H9 (cell line): ENCODE data around the gene BCL11B. TPM values are rescaled to one million over a fixed set of nuclear protein-coding genes. Genes with fewer than 3 reads are reported as not detected.

Experiments
- DNase-seq: peaks from one replicate; pipeline ENCODE4 v3.0.0-alpha.2; 2017
- H2AFZ ChIP-seq: one replicate; pipeline ENCODE4 v1.6.1; 2013; ENCODE audit warnings: mild to moderate bottlenecking, low read length, control low read depth, moderate library complexity
- H2AK5ac ChIP-seq: 2 replicates; pipeline ENCODE4 v1.6.1; 2013; ENCODE audit warnings: low read length, control low read depth, mixed read lengths; ENCODE audit not compliant: insufficient read length
- H2BK120ac ChIP-seq: one replicate; pipeline ENCODE4 v1.6.1; 2013; ENCODE audit warnings: low read depth, mild to moderate bottlenecking, low read length, control low read depth, inconsistent platforms; ENCODE audit not compliant: poor library complexity, severe bottlenecking
- H2BK12ac ChIP-seq: 2 replicates; pipeline ENCODE4 v1.6.1; 2013; ENCODE audit warnings: low read length, control low read depth, mixed read lengths, low read depth; ENCODE audit not compliant: insufficient read length
- H2BK15ac ChIP-seq: 2 replicates; pipeline ENCODE4 v1.6.1; 2013; ENCODE audit warnings: low read depth, low read length, control low read depth
- H2BK20ac ChIP-seq: one replicate; pipeline ENCODE4 v1.6.1; 2013; ENCODE audit warnings: low read depth, mild to moderate bottlenecking, low read length, control low read depth, inconsistent platforms; ENCODE audit not compliant: poor library complexity, severe bottlenecking
- H2BK5ac ChIP-seq: 2 replicates; pipeline ENCODE4 v1.6.1; 2013; ENCODE audit warnings: low read length, control low read depth, mixed read lengths; ENCODE audit not compliant: insufficient read length
- H3K14ac ChIP-seq: 2 replicates; pipeline ENCODE4 v1.6.1; 2013; ENCODE audit warnings: low read length, control low read depth; ENCODE audit not compliant: insufficient read depth
- H3K18ac ChIP-seq: 2 replicates; pipeline ENCODE4 v1.6.1; 2013; ENCODE audit warnings: low read depth, mild to moderate bottlenecking, mixed read lengths, low read length, control low read depth; ENCODE audit not compliant: insufficient read length
- H3K23ac ChIP-seq: 2 replicates; pipeline ENCODE4 v1.6.1; 2013; ENCODE audit warnings: low read length, control low read depth, mixed read lengths, low read depth; ENCODE audit not compliant: insufficient read length
- H3K23me2 ChIP-seq: 2 replicates; pipeline ENCODE4 v1.6.1; 2013; ENCODE audit warnings: low read depth, mild to moderate bottlenecking, mixed read lengths, low read length, control low read depth; ENCODE audit not compliant: insufficient read length, poor library complexity, severe bottlenecking
- H3K27ac ChIP-seq: 2 replicates; pipeline ENCODE4 v1.5.1; 2013; ENCODE audit warnings: low read length, control low read depth, mixed read lengths, low read depth; ENCODE audit not compliant: insufficient read length
- H3K27me3 ChIP-seq: 2 replicates; pipeline ENCODE4 v1.6.1; 2013; ENCODE audit warnings: low read length, control low read depth, inconsistent platforms; ENCODE audit not compliant: insufficient read depth
- H3K4ac ChIP-seq: 2 replicates; pipeline ENCODE4 v1.6.1; 2013; ENCODE audit warnings: low read depth, mild to moderate bottlenecking, control low read depth, inconsistent platforms, low read length, moderate library complexity
- H3K4me1 ChIP-seq: 2 replicates; pipeline ENCODE4 v1.6.1; 2013; ENCODE audit warnings: low read length, control low read depth, inconsistent platforms; ENCODE audit not compliant: insufficient read depth
- H3K4me2 ChIP-seq: 2 replicates; pipeline ENCODE4 v1.6.1; 2013; ENCODE audit warnings: low read length, control low read depth, mixed read lengths; ENCODE audit not compliant: insufficient read length, insufficient read depth
- H3K56ac ChIP-seq: 2 replicates; pipeline ENCODE4 v1.6.1; 2013; ENCODE audit warnings: low read depth, mild to moderate bottlenecking, mixed read lengths, low read length, control low read depth; ENCODE audit not compliant: insufficient read length
- H3K79me1 ChIP-seq: 2 replicates; pipeline ENCODE4 v1.6.1; 2013; ENCODE audit warnings: low read depth, mild to moderate bottlenecking, moderate library complexity, low read length, control low read depth, inconsistent platforms; ENCODE audit not compliant: insufficient read depth, poor library complexity, severe bottlenecking
- H3K79me2 ChIP-seq: 2 replicates; pipeline ENCODE4 v1.6.1; 2013; ENCODE audit warnings: low read length, control low read depth, inconsistent platforms; ENCODE audit not compliant: insufficient read depth
- H3K9ac ChIP-seq: 2 replicates; pipeline ENCODE4 v1.6.1; 2013; ENCODE audit warnings: low read length, control low read depth, mixed read lengths; ENCODE audit not compliant: insufficient read length; ENCODE audit errors: extremely low read depth
- H3K9me3 ChIP-seq: one replicate; pipeline ENCODE4 v1.6.1; 2013; ENCODE audit warnings: low read depth, low read length, inconsistent platforms; ENCODE audit not compliant: control insufficient read depth
- H3T11ph ChIP-seq: one replicate; pipeline ENCODE4 v1.6.1; 2013; ENCODE audit warnings: mild to moderate bottlenecking, low read length, control low read depth, inconsistent platforms
- H4K20me1 ChIP-seq: one replicate; pipeline ENCODE4 v1.6.1; 2013; ENCODE audit not compliant: control insufficient read depth, insufficient read length, insufficient read depth
- H4K5ac ChIP-seq: 2 replicates; pipeline ENCODE4 v1.6.1; 2013; ENCODE audit warnings: low read depth, mild to moderate bottlenecking, mixed read lengths, low read length, control low read depth; ENCODE audit not compliant: insufficient read length
- H4K8ac ChIP-seq: replicated peaks from 2 replicates; pipeline ENCODE4 v1.6.1; 2013; ENCODE audit warnings: low read length, control low read depth, mixed read lengths, low read depth; ENCODE audit not compliant: insufficient read length
- H4K91ac ChIP-seq: 2 replicates; pipeline ENCODE4 v1.6.1; 2013; ENCODE audit warnings: low read depth, mild to moderate bottlenecking, moderate library complexity, mixed read lengths, low read length, control low read depth; ENCODE audit not compliant: insufficient read length
- H3K27ac Mint-ChIP-seq, 3 experiments: 2 replicates in 2 of 3; 3 replicates in 1 of 3; pipeline ENCODE4 v1.8.0; 2020 to 2021; ENCODE audit warnings: mixed read lengths in 3 of 3, mild to moderate bottlenecking in 1 of 3, moderate library complexity in 1 of 3
- H3K27me3 Mint-ChIP-seq: 2 replicates; pipeline ENCODE4 v1.8.0; 2021; ENCODE audit warnings: low read depth, mild to moderate bottlenecking, moderate library complexity, mixed read lengths
- H3K36me3 Mint-ChIP-seq, 3 experiments: 2 replicates in 2 of 3; 3 replicates in 1 of 3; pipeline ENCODE4 v1.8.0; 2020 to 2021; ENCODE audit warnings: low read depth in 3 of 3, mixed read lengths in 3 of 3; ENCODE audit not compliant: insufficient read depth in 1 of 3
- H3K4me1 Mint-ChIP-seq, 2 experiments: 2 replicates each; pipeline ENCODE4 v1.8.0; 2020; ENCODE audit warnings: mixed read lengths in 2 of 2
- H3K4me3 Mint-ChIP-seq, 2 experiments: 2 replicates in 1 of 2; 3 replicates in 1 of 2; pipeline ENCODE4 v1.8.0; 2020 to 2021; ENCODE audit warnings: mild to moderate bottlenecking in 2 of 2, mixed read lengths in 2 of 2, moderate library complexity in 1 of 2
- H3K9me3 Mint-ChIP-seq, 2 experiments: 2 replicates in 1 of 2; 3 replicates in 1 of 2; pipeline ENCODE4 v1.8.0; 2020; ENCODE audit warnings: mild to moderate bottlenecking in 2 of 2, mixed read lengths in 2 of 2, moderate library complexity in 1 of 2
- WGBS: extraction: QIAGEN DNeasy Blood & Tissue Kit; methylation state at CpG from one replicate; pipeline ENCODE4 v1.1.7; 2013; ENCODE audit warnings: missing lambda C conversion rate, low lambda C conversion rate, mixed read lengths; ENCODE audit not compliant: insufficient read length; ENCODE audit errors: extremely low coverage; 5-methylcytosine and 5-hydroxymethylcytosine counted together
- total RNA-seq: library from RNA; stranded (reverse); gene quantifications from 2 replicates; pipeline ENCODE4 v1.2.1, GENCODE V29; 2021
- TF ChIP-seq, protein P1 (sequence below): fragments of 200-600 bp; sonication (generic); conservative IDR thresholded peaks from 3 replicates; pipeline ENCODE4 v1.8.0; 2021; ENCODE audit warnings: antibody characterized with exemption, mild to moderate bottlenecking

The BCL11B gene
- total RNA-seq, 1 experiment from 2014 or later, result 4.9 TPM

DNA sequence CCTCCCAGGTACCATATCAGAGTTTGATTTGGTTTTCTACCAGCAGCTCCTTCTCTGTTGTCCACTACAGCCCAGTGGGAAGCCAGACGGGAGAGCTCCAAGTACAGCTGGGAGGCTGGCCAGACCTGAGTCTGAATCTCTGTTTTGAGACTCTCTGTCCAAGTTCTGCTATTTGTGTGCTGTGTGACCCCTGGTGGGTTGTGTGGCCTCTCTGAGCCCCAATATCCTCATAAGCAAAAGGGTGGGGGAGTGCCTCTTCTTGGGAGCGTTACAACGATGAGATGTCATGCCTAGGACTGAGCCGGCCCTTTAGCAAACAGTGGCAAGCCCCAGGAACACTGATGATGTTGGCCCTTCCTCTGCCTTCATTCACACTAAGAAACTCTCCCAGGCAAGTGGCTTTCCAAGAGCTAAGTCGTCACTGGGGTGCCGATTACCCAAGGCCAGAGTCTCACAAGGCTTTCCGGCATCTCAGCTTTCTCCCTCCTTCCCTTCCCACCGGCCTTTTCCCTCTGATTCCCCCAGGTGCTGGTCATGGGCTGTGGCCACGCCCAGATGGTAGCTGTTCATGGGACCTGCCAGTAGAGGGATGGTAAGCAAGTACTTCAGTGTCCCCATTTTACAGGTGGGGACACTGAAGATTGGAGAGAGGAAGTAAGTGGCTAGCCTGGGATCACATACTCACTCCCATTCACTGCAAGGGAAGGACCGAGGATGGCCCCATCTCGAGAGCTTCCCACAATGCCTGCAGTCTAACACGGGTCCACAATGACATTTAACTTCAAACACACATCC, 47.7 kb downstream of the BCL11B start:
- Mint-ChIP-seq H3K4me1 (peaks cover 7 to 13% of the 10 kb centered on the region in 2 experiments), H3K27me3 (no peaks in the 10 kb centered on the region), H3K27ac (peak overlapping the region; percentile 70 to 87 (median 75); a peak in 2 of 7 replicates), H3K9me3 (no peaks in the 10 kb centered on the region), H3K4me3 (no peak overlapping the region), H3K36me3 (peaks cover 4 to 8% (median 5%) of the 10 kb centered on the region in 3 experiments; a peak in 5 of 7 replicates)
- TF ChIP-seq, protein P1, sequence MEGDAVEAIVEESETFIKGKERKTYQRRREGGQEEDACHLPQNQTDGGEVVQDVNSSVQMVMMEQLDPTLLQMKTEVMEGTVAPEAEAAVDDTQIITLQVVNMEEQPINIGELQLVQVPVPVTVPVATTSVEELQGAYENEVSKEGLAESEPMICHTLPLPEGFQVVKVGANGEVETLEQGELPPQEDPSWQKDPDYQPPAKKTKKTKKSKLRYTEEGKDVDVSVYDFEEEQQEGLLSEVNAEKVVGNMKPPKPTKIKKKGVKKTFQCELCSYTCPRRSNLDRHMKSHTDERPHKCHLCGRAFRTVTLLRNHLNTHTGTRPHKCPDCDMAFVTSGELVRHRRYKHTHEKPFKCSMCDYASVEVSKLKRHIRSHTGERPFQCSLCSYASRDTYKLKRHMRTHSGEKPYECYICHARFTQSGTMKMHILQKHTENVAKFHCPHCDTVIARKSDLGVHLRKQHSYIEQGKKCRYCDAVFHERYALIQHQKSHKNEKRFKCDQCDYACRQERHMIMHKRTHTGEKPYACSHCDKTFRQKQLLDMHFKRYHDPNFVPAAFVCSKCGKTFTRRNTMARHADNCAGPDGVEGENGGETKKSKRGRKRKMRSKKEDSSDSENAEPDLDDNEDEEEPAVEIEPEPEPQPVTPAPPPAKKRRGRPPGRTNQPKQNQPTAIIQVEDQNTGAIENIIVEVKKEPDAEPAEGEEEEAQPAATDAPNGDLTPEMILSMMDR, result peak; percentile 65
- no peaks in the 10 kb centered on the region for H3K4me1 ChIP-seq
- no peak overlapping the region for H2BK15ac ChIP-seq
- H4K5ac ChIP-seq, result no peak overlapping the region
- H3K23me2 ChIP-seq, result no peaks in the 10 kb centered on the region
- H3T11ph ChIP-seq, result no peak overlapping the region
- no peaks in the 10 kb centered on the region; the same call in 1 of the 2 replicates for H3K79me2 ChIP-seq
- no peak overlapping the region for H3K23ac ChIP-seq
- DNase-seq, result peak; percentile 85
- H4K20me1 ChIP-seq, result no peaks in the 10 kb centered on the region
- H3K14ac ChIP-seq, result no peak overlapping the region
- H3K56ac ChIP-seq, result no peak overlapping the region
- H3K27me3 ChIP-seq, result no peaks in the 10 kb centered on the region
- no peak overlapping the region for H2BK20ac ChIP-seq
- no peak overlapping the region for H3K4me2 ChIP-seq
- H2BK120ac ChIP-seq, result no peak overlapping the region
- no peak overlapping the region for H4K8ac ChIP-seq
- no peak overlapping the region for H2BK12ac ChIP-seq
- no peak overlapping the region for H3K9ac ChIP-seq
- peaks cover 4% of the 10 kb centered on the region for H3K79me1 ChIP-seq
- WGBS, result no CpG with 5 or more reads among the region's 12 CpGs
- no peak overlapping the region for H3K27ac ChIP-seq
- H4K91ac ChIP-seq, result no peak overlapping the region
- H3K18ac ChIP-seq, result no peak overlapping the region
- no peak overlapping the region for H2BK5ac ChIP-seq
- H3K9me3 ChIP-seq, result no peaks in the 10 kb centered on the region
- no peak overlapping the region for H2AK5ac ChIP-seq
- no peak overlapping the region for H2AFZ ChIP-seq
- H3K4ac ChIP-seq, result no peak overlapping the region
